PC-3 (cell line): ENCODE measurements around the gene ARHGAP15. TPM values are rescaled to one million over a fixed set of nuclear protein-coding genes. Genes with fewer than 3 reads are reported as not detected.

Experiments
- ATAC-seq: fragments of 200-7000 bp; cut with Tn5 transposase; 2 replicates; pipeline ENCODE4 v1.9.1; 2020; ENCODE audit warnings: mild to moderate bottlenecking, moderate library complexity
- BruUV-seq: library from RNA; stranded (reverse); fragments of 400-500 nt; replicated peaks from 2 replicates; lab custom pipeline; 2021; lab: Mats Ljungman, UMichigan
- CTCF ChIA-PET: fragments of 300-600 bp; sonication (Branson Sonifier 250); formaldehyde crosslinking; loops from one replicate; lab custom pipeline; 2022; ENCODE audit warnings: antibody characterized with exemption; lab: Charles Lee
- POLR2A ChIA-PET: fragments of 300-600 bp; sonication (Branson Sonifier 250); formaldehyde crosslinking; loops from one replicate; lab custom pipeline; 2022; ENCODE audit warnings: antibody characterized with exemption; ENCODE audit not compliant: unreplicated experiment; lab: Charles Lee
- DNase-seq: peaks from one replicate; pipeline ENCODE4 v3.0.0-alpha.2; 2015
- H2AFZ ChIP-seq: fragments of 300-600 bp; sonication (generic); 2 replicates; pipeline ENCODE4 v1.6.0; 2016; ENCODE audit warnings: antibody characterized with exemption, low read length
- H3F3A ChIP-seq: fragments of 300-600 bp; sonication (generic); one replicate; pipeline ENCODE4 v1.6.0; 2017; ENCODE audit warnings: antibody characterized with exemption, low read length, control low read depth, mild to moderate bottlenecking; ENCODE audit not compliant: unreplicated experiment
- H3K27ac ChIP-seq: fragments of 300-600 bp; sonication (generic); 2 replicates; pipeline ENCODE4 v1.5.1; 2016; ENCODE audit warnings: mild to moderate bottlenecking, low read length
- H3K27me3 ChIP-seq: fragments of 300-600 bp; sonication (generic); 2 replicates; pipeline ENCODE4 v1.6.1; 2016; ENCODE audit warnings: low read length, mixed read lengths
- H3K36me3 ChIP-seq: fragments of 300-600 bp; sonication (generic); 2 replicates; pipeline ENCODE4 v1.6.1; 2016; ENCODE audit warnings: low read depth, mixed run types, low read length, mixed read lengths
- H3K4me1 ChIP-seq: fragments of 300-600 bp; sonication (generic); 2 replicates; pipeline ENCODE4 v1.5.1; 2016; ENCODE audit warnings: low read length; ENCODE audit not compliant: insufficient read depth
- H3K4me2 ChIP-seq: fragments of 300-600 bp; sonication (generic); 2 replicates; pipeline ENCODE4 v1.6.0; 2016; ENCODE audit warnings: low read length
- H3K4me3 ChIP-seq: fragments of 300-600 bp; sonication (generic); 2 replicates; pipeline ENCODE4 v1.5.1; 2016; ENCODE audit warnings: mild to moderate bottlenecking, low read length, mixed read lengths
- H3K79me2 ChIP-seq: fragments of 300-600 bp; sonication (generic); 2 replicates; pipeline ENCODE4 v1.6.1; 2017; ENCODE audit warnings: low read length, mixed read lengths
- H3K9ac ChIP-seq: fragments of 300-600 bp; sonication (generic); 2 replicates; pipeline ENCODE4 v1.6.0; 2016; ENCODE audit warnings: mild to moderate bottlenecking, low read length
- H3K9me2 ChIP-seq: fragments of 300-600 bp; sonication (generic); replicated peaks from 2 replicates; pipeline ENCODE4 v1.6.1; 2016; ENCODE audit warnings: mixed run types, low read length, mixed read lengths
- H3K9me3 ChIP-seq: fragments of 300-600 bp; sonication (generic); 2 replicates; pipeline ENCODE4 v1.6.1; 2016; ENCODE audit warnings: low read length, mixed read lengths
- H4K20me1 ChIP-seq: fragments of 300-600 bp; sonication (generic); 2 replicates; pipeline ENCODE4 v1.6.1; 2016; ENCODE audit warnings: low read length, mixed read lengths
- CTCF ChIP-seq: fragments of 300-600 bp; sonication (generic); conservative IDR thresholded peaks from 2 replicates; pipeline ENCODE4 v1.5.1; 2017; ENCODE audit warnings: antibody characterized with exemption, low read depth, mild to moderate bottlenecking, low read length
- EZH2 ChIP-seq: fragments of 300-600 bp; sonication (generic); IDR thresholded peaks from one replicate; pipeline ENCODE4 v1.6.1; 2017; ENCODE audit warnings: antibody characterized with exemption, mild to moderate bottlenecking, low read length; ENCODE audit not compliant: unreplicated experiment
- EZH2phosphoT487 ChIP-seq: fragments of 300-600 bp; sonication (generic); IDR thresholded peaks from 2 replicates; pipeline ENCODE4 v1.6.1; 2018; ENCODE audit warnings: mild to moderate bottlenecking, antibody characterized with exemption, low read length, borderline replicate concordance
- intact Hi-C: fragments of 100-400 bp; cut with micrococcal nuclease; formaldehyde crosslinking; loops from 2 replicates; pipeline ENCODE4 v1.9.0; 2023
- total RNA-seq: library from RNA; depleted of rRNA; stranded (reverse); fragments of >200 nt; gene quantifications from 2 replicates; pipeline ENCODE4 v1.2.3, GENCODE V29; 2014

Gene ARHGAP15
- total RNA-seq, 1 experiment from 2014 or later = not detected

- H3K36me3 ChIP-seq = no peaks in the 10 kb centered on the region
- no peaks in the 10 kb centered on the region for H3K9me3 ChIP-seq
- no peaks in the 10 kb centered on the region for H3F3A ChIP-seq
- no peak overlapping the region for H3K27ac ChIP-seq
- intact Hi-C loops = no loop called here
- H3K4me1 ChIP-seq = peaks cover 23% of the 10 kb centered on the region
- no peaks in the 10 kb centered on the region for H3K27me3 ChIP-seq
- CTCF ChIA-PET = no interaction called here
- H3K79me2 ChIP-seq = no peaks in the 10 kb centered on the region
- no peaks in the 10 kb centered on the region for H4K20me1 ChIP-seq
- ATAC-seq = peak; percentile 52
- H3K4me3 ChIP-seq = no peak overlapping the region
- no peak overlapping the region for H3K9ac ChIP-seq
- POLR2A ChIA-PET = no interaction called here
- no TSS peak for BruUV-seq
- peak overlapping the region; percentile 23; the same call in 1 of the 2 replicates for H3K4me2 ChIP-seq
- DNase-seq = peak; percentile 49
- H2AFZ ChIP-seq = no peak overlapping the region
- no peaks in the 10 kb centered on the region for H3K9me2 ChIP-seq
- TF ChIP-seq EZH2 = no peak
- no peak for TF ChIP-seq CTCF
- no peak for TF ChIP-seq EZH2phosphoT487
Measured at GRCh38 chr2:143725400-143725799, 596.2 kb downstream of the ARHGAP15 start.

GRCh38 chr2:143726151-143726845, 597.1 kb downstream of the ARHGAP15 start:
- no peak for DNase-seq
- intact Hi-C loops = no loop called here
- no peaks in the 10 kb centered on the region for H3F3A ChIP-seq
- ChIA-PET CTCF (interaction anchor here (0.6 kb wide), 1 partner anchor 212 kb away, joined by 3 read pairs; no protein-coding TSS in a partner anchor), POLR2A (no interaction called here)
- 0 out of 2 replicates have a peak overlapping the region, but pooled peaks have one; percentile 23 for H3K4me2 ChIP-seq
- H3K4me1 ChIP-seq = peaks cover 32% of the 10 kb centered on the region
- ATAC-seq = no peak
- no peak overlapping the region for H3K9ac ChIP-seq
- H3K79me2 ChIP-seq = no peaks in the 10 kb centered on the region
- H3K9me3 ChIP-seq = no peaks in the 10 kb centered on the region
- TF ChIP-seq EZH2phosphoT487 (no peak), CTCF (no peak), EZH2 (no peak)
- H3K27ac ChIP-seq = no peak overlapping the region
- H3K9me2 ChIP-seq = no peaks in the 10 kb centered on the region
- H3K27me3 ChIP-seq = no peaks in the 10 kb centered on the region
- no peaks in the 10 kb centered on the region for H3K36me3 ChIP-seq
- no peak overlapping the region for H2AFZ ChIP-seq
- no peaks in the 10 kb centered on the region for H4K20me1 ChIP-seq
- BruUV-seq = no TSS peak
- H3K4me3 ChIP-seq = no peak overlapping the region

- H3K9me3 ChIP-seq = no peaks in the 10 kb centered on the region
- H3K27ac ChIP-seq = no peak overlapping the region
- POLR2A ChIA-PET = no interaction called here
- no peaks in the 10 kb centered on the region for H3K9me2 ChIP-seq
- no peak overlapping the region for H2AFZ ChIP-seq
- CTCF ChIA-PET = no interaction called here
- TF ChIP-seq EZH2 (no peak), CTCF (no peak), EZH2phosphoT487 (no peak)
- no peaks in the 10 kb centered on the region for H3K79me2 ChIP-seq
- H3K27me3 ChIP-seq = no peaks in the 10 kb centered on the region
- no peak for ATAC-seq
- H3K36me3 ChIP-seq = no peaks in the 10 kb centered on the region
- H4K20me1 ChIP-seq = no peaks in the 10 kb centered on the region
- no peak overlapping the region for H3K4me3 ChIP-seq
- no peak overlapping the region for H3K9ac ChIP-seq
- intact Hi-C loops = no loop called here
- BruUV-seq = no TSS peak
- H3F3A ChIP-seq = no peaks in the 10 kb centered on the region
- no peak overlapping the region for H3K4me2 ChIP-seq
- DNase-seq = no peak
- H3K4me1 ChIP-seq = peaks cover 35% of the 10 kb centered on the region
Measured at GRCh38 chr2:143728498-143728897, 599.3 kb downstream of the ARHGAP15 start.
